ENCODE results near the gene HVCN1.
"Not testable (repeated sequence)": the region's sequence is repeated elsewhere in the genome, so short reads cannot be mapped to it uniquely, and the experiment has no call there.

Gene HVCN1
- 1.9 to 7.1 reads per million in 2 donors for total RNA-seq

- DNase-seq: peak; percentile 32
These were observed at the start of gene HVCN1 for GRCh38 chr12:110688446-110689280. HVCN1 (minus strand) TSS chr12:110689115; CDS start chr12:110683245, 5,870 bp downstream.

GRCh38 chr12:110737532-110737931 is 48.6 kb upstream of the HVCN1 start:
- no peak for DNase-seq

- DNase-seq: not testable (repeated sequence)
These were observed 48.1 kb upstream of the HVCN1 start for GRCh38 chr12:110737016-110737415.

GRCh38 chr12:110733900-110734299 is 45.0 kb upstream of the HVCN1 start:
- DNase-seq: no peak

- no peak for DNase-seq
These were observed 44.3 kb upstream of the HVCN1 start for GRCh38 chr12:110733089-110733715.

- DNase-seq: no peak
These were observed 43.7 kb upstream of the HVCN1 start for GRCh38 chr12:110732572-110732971.

GRCh38 chr12:110731479-110731878 is 42.6 kb upstream of the HVCN1 start:
- DNase-seq: no peak

GRCh38 chr12:110728628-110729027 is 39.7 kb upstream of the HVCN1 start:
- no peak for DNase-seq

GRCh38 chr12:110726708-110727369 is 37.9 kb upstream of the HVCN1 start:
- DNase-seq: no peak

GRCh38 chr12:110726028-110726427 is 37.1 kb upstream of the HVCN1 start:
- DNase-seq: no peak

- DNase-seq: no peak
These were observed 36.4 kb upstream of the HVCN1 start for GRCh38 chr12:110725267-110725666.

- DNase-seq: not testable (repeated sequence)
These were observed 34.0 kb upstream of the HVCN1 start for GRCh38 chr12:110722892-110723291.

GRCh38 chr12:110721570-110721969 is 32.7 kb upstream of the HVCN1 start:
- DNase-seq: no peak

GRCh38 chr12:110720516-110720915 is 31.6 kb upstream of the HVCN1 start:
- DNase-seq: no peak

- no peak for DNase-seq
These were observed 29.4 kb upstream of the HVCN1 start for GRCh38 chr12:110718222-110718908.

- no peak for DNase-seq
These were observed 28.1 kb upstream of the HVCN1 start for GRCh38 chr12:110717037-110717436.

GRCh38 chr12:110708917-110709316 is 20.0 kb upstream of the HVCN1 start:
- DNase-seq: no peak

GRCh38 chr12:110705309-110705708 is 16.4 kb upstream of the HVCN1 start:
- no peak for DNase-seq

- no peak for DNase-seq
These were observed 15.8 kb upstream of the HVCN1 start for GRCh38 chr12:110704750-110705149.

- no peak for DNase-seq
These were observed 15.3 kb upstream of the HVCN1 start for GRCh38 chr12:110704231-110704630.

GRCh38 chr12:110702081-110702480 is 13.2 kb upstream of the HVCN1 start:
- no peak for DNase-seq

GRCh38 chr12:110699591-110700445 is 10.9 kb upstream of the HVCN1 start:
- DNase-seq: no peak
